CD4-positive, alpha-beta T cell treated with Interleukin-17A for 1 hour (primary cell): Measurements from ENCODE around the gene SMCO4.
A peak's percentile ranks its signal among the peaks of the same experiment; 100 is the strongest.
"Not testable (repeated sequence)": the region's sequence is repeated elsewhere in the genome, so short reads cannot be mapped to it uniquely, and the experiment has no call there.

Experiments used
- DNase-seq: peaks from one replicate; pipeline ENCODE4 v3.0.0-alpha.2; 2020

The SMCO4 gene

DNA sequence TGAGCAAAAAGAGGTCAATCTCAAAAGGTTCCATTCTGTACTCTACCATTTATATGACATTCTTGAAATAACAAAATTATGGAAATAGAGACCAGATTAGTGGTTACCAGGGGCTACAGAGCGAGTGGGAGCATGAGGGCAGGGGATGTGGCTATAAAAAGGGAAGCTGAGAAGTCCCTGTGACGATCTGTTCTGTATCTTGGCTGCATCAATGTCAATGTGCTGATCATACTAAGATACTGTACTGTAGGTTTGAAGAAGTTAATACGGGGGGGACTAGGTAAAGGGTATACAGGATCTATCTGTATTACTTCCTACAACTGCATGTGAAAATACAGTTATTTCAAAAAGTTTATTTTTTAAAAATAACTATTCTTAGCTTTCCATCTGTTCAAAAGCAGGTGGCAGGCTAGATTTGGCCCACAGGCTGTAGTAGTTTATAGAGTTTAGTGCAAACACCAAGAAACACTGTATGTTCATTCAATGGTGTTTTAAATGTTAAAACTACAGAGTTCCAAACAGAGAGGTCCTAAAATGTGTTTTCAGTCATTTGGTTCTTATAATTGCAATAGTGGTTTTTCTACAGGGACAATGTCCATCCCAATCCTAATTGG, 78.2 kb downstream of the SMCO4 start:
- DNase-seq: no peak

DNA sequence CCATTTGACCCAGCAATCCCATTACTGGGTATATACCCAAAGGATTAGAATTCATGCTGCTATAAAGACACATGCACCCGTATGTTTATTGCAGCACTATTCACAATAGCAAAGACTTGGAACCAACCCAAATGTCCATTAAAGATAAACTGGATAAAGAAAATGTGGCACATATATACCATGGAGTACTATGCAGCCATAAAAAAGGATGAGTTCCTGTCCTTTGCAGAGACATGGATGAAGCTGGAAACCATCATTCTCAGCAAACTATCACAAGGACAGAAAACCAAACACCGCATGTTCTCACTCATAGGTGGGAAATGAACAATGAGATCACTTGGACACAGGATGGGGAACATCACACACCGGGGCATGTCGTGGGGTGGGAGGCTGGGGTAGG, 79.5 kb downstream of the SMCO4 start:
- not testable (repeated sequence) for DNase-seq

DNA sequence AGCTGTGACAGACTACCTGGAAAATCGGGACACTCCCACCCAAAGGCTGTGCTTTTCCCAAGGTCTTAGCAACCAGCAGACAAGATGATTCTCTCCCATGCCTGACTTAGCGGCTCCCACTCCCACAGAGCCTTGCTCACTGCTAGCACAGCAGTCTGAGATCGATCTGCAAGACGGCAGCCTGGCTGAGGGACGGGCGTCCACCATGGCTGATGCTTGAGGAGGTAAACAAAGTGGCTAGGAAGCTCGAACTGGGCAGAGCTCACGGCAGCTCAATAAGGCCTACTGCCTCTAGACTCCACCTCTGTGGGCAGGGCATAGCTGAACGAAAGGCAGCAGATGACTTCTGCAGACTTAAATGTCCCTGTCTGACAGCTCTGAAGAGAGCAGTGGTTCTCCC, 84.9 kb downstream of the SMCO4 start:
- DNase-seq: no peak

DNA sequence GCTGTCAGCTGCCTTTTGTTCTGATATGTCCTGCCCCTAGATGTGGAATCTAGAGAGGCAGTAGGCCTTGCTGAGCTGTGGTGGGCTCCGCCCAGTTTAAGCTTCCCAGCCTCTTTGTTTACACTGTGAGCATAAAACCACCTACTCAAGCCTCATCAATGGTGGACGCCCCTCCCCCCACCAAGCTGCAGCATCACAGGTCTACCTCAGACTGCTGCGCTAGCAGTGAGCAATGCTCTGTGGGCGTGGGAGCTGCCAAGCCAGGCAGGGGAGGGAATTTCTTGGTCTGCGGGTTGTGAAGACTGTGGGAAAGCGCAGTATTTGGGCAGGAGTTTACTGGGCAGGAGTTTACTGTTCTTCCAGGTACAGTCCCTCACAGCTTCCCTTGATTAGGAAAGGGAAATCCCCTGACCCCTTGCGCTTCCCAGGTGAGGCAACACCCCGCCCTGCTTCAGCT, 98.5 kb downstream of the SMCO4 start:
- DNase-seq: peak; percentile 5

DNA sequence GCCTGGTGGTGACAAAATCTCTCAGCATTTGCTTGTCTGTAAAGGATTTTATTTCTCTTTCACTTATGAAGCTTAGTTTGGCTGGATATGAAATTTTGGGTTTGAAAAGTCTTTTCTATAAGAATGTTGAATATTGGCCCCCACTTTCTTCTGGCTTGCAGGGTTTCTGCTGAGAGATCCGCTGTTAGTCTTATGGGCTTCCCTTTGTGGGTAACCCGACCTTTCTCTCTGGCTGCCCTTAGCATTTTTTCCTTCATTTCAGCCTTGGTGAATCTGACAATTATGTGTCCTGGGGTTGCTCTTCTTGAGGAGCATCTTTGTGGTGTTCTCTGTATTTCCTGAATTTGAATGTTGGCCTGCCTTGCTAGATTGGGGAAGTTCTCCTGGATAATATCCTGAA, 100.0 kb downstream of the SMCO4 start:
- DNase-seq: not testable (repeated sequence)

DNA sequence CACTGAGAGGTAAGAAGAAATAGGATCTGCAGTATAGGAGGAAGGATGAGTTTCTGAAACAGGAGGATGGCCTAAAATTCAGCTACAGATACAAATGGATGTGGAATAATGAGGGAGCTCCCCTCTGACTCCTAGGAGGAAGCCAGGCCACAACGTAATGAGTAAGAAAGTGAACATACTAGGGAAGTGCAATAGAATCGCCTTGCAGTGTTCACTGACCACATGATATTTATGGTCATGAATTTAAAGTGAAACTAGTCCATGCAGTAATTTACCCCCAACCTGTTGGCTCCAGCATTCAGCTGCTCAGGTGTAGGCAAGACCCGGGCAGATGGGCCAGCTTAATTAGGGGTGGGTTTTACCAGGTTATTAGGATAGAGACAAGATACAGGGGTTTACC, 110.9 kb downstream of the SMCO4 start:
- DNase-seq: no peak
